H9 (cell line): ENCODE data around the gene ARID1B. TPM values are rescaled to one million over a fixed set of nuclear protein-coding genes. Genes with fewer than 3 reads are reported as not detected.
A peak's percentile ranks its signal among the peaks of the same experiment; 100 is the strongest.

ENCODE experiments used
- DNase-seq: peaks from one replicate; pipeline ENCODE4 v3.0.0-alpha.2; 2017
- H2AFZ ChIP-seq: one replicate; pipeline ENCODE4 v1.6.1; 2013; ENCODE audit warnings: mild to moderate bottlenecking, low read length, control low read depth, moderate library complexity
- H2AK5ac ChIP-seq: 2 replicates; pipeline ENCODE4 v1.6.1; 2013; ENCODE audit warnings: low read length, control low read depth, mixed read lengths; ENCODE audit not compliant: insufficient read length
- H2BK120ac ChIP-seq: one replicate; pipeline ENCODE4 v1.6.1; 2013; ENCODE audit warnings: low read depth, mild to moderate bottlenecking, low read length, control low read depth, inconsistent platforms; ENCODE audit not compliant: poor library complexity, severe bottlenecking
- H2BK12ac ChIP-seq: 2 replicates; pipeline ENCODE4 v1.6.1; 2013; ENCODE audit warnings: low read length, control low read depth, mixed read lengths, low read depth; ENCODE audit not compliant: insufficient read length
- H2BK15ac ChIP-seq: 2 replicates; pipeline ENCODE4 v1.6.1; 2013; ENCODE audit warnings: low read depth, low read length, control low read depth
- H2BK20ac ChIP-seq: one replicate; pipeline ENCODE4 v1.6.1; 2013; ENCODE audit warnings: low read depth, mild to moderate bottlenecking, low read length, control low read depth, inconsistent platforms; ENCODE audit not compliant: poor library complexity, severe bottlenecking
- H2BK5ac ChIP-seq: 2 replicates; pipeline ENCODE4 v1.6.1; 2013; ENCODE audit warnings: low read length, control low read depth, mixed read lengths; ENCODE audit not compliant: insufficient read length
- H3K14ac ChIP-seq: 2 replicates; pipeline ENCODE4 v1.6.1; 2013; ENCODE audit warnings: low read length, control low read depth; ENCODE audit not compliant: insufficient read depth
- H3K18ac ChIP-seq: 2 replicates; pipeline ENCODE4 v1.6.1; 2013; ENCODE audit warnings: low read depth, mild to moderate bottlenecking, mixed read lengths, low read length, control low read depth; ENCODE audit not compliant: insufficient read length
- H3K23ac ChIP-seq: 2 replicates; pipeline ENCODE4 v1.6.1; 2013; ENCODE audit warnings: low read length, control low read depth, mixed read lengths, low read depth; ENCODE audit not compliant: insufficient read length
- H3K23me2 ChIP-seq: 2 replicates; pipeline ENCODE4 v1.6.1; 2013; ENCODE audit warnings: low read depth, mild to moderate bottlenecking, mixed read lengths, low read length, control low read depth; ENCODE audit not compliant: insufficient read length, poor library complexity, severe bottlenecking
- H3K27ac ChIP-seq: 2 replicates; pipeline ENCODE4 v1.5.1; 2013; ENCODE audit warnings: low read length, control low read depth, mixed read lengths, low read depth; ENCODE audit not compliant: insufficient read length
- H3K27me3 ChIP-seq: 2 replicates; pipeline ENCODE4 v1.6.1; 2013; ENCODE audit warnings: low read length, control low read depth, inconsistent platforms; ENCODE audit not compliant: insufficient read depth
- H3K4ac ChIP-seq: 2 replicates; pipeline ENCODE4 v1.6.1; 2013; ENCODE audit warnings: low read depth, mild to moderate bottlenecking, control low read depth, inconsistent platforms, low read length, moderate library complexity
- H3K4me1 ChIP-seq: 2 replicates; pipeline ENCODE4 v1.6.1; 2013; ENCODE audit warnings: low read length, control low read depth, inconsistent platforms; ENCODE audit not compliant: insufficient read depth
- H3K4me2 ChIP-seq: 2 replicates; pipeline ENCODE4 v1.6.1; 2013; ENCODE audit warnings: low read length, control low read depth, mixed read lengths; ENCODE audit not compliant: insufficient read length, insufficient read depth
- H3K56ac ChIP-seq: 2 replicates; pipeline ENCODE4 v1.6.1; 2013; ENCODE audit warnings: low read depth, mild to moderate bottlenecking, mixed read lengths, low read length, control low read depth; ENCODE audit not compliant: insufficient read length
- H3K79me1 ChIP-seq: 2 replicates; pipeline ENCODE4 v1.6.1; 2013; ENCODE audit warnings: low read depth, mild to moderate bottlenecking, moderate library complexity, low read length, control low read depth, inconsistent platforms; ENCODE audit not compliant: insufficient read depth, poor library complexity, severe bottlenecking
- H3K79me2 ChIP-seq: 2 replicates; pipeline ENCODE4 v1.6.1; 2013; ENCODE audit warnings: low read length, control low read depth, inconsistent platforms; ENCODE audit not compliant: insufficient read depth
- H3K9ac ChIP-seq: 2 replicates; pipeline ENCODE4 v1.6.1; 2013; ENCODE audit warnings: low read length, control low read depth, mixed read lengths; ENCODE audit not compliant: insufficient read length; ENCODE audit errors: extremely low read depth
- H3K9me3 ChIP-seq: one replicate; pipeline ENCODE4 v1.6.1; 2013; ENCODE audit warnings: low read depth, low read length, inconsistent platforms; ENCODE audit not compliant: control insufficient read depth
- H3T11ph ChIP-seq: one replicate; pipeline ENCODE4 v1.6.1; 2013; ENCODE audit warnings: mild to moderate bottlenecking, low read length, control low read depth, inconsistent platforms
- H4K20me1 ChIP-seq: one replicate; pipeline ENCODE4 v1.6.1; 2013; ENCODE audit not compliant: control insufficient read depth, insufficient read length, insufficient read depth
- H4K5ac ChIP-seq: 2 replicates; pipeline ENCODE4 v1.6.1; 2013; ENCODE audit warnings: low read depth, mild to moderate bottlenecking, mixed read lengths, low read length, control low read depth; ENCODE audit not compliant: insufficient read length
- H4K8ac ChIP-seq: replicated peaks from 2 replicates; pipeline ENCODE4 v1.6.1; 2013; ENCODE audit warnings: low read length, control low read depth, mixed read lengths, low read depth; ENCODE audit not compliant: insufficient read length
- H4K91ac ChIP-seq: 2 replicates; pipeline ENCODE4 v1.6.1; 2013; ENCODE audit warnings: low read depth, mild to moderate bottlenecking, moderate library complexity, mixed read lengths, low read length, control low read depth; ENCODE audit not compliant: insufficient read length
- H3K27ac Mint-ChIP-seq, 3 experiments: 2 replicates in 2 of 3; 3 replicates in 1 of 3; pipeline ENCODE4 v1.8.0; 2020 to 2021; ENCODE audit warnings: mixed read lengths in 3 of 3, mild to moderate bottlenecking in 1 of 3, moderate library complexity in 1 of 3
- H3K27me3 Mint-ChIP-seq: 2 replicates; pipeline ENCODE4 v1.8.0; 2021; ENCODE audit warnings: low read depth, mild to moderate bottlenecking, moderate library complexity, mixed read lengths
- H3K36me3 Mint-ChIP-seq, 3 experiments: 2 replicates in 2 of 3; 3 replicates in 1 of 3; pipeline ENCODE4 v1.8.0; 2020 to 2021; ENCODE audit warnings: low read depth in 3 of 3, mixed read lengths in 3 of 3; ENCODE audit not compliant: insufficient read depth in 1 of 3
- H3K4me1 Mint-ChIP-seq, 2 experiments: 2 replicates each; pipeline ENCODE4 v1.8.0; 2020; ENCODE audit warnings: mixed read lengths in 2 of 2
- H3K4me3 Mint-ChIP-seq, 2 experiments: 2 replicates in 1 of 2; 3 replicates in 1 of 2; pipeline ENCODE4 v1.8.0; 2020 to 2021; ENCODE audit warnings: mild to moderate bottlenecking in 2 of 2, mixed read lengths in 2 of 2, moderate library complexity in 1 of 2
- H3K9me3 Mint-ChIP-seq, 2 experiments: 2 replicates in 1 of 2; 3 replicates in 1 of 2; pipeline ENCODE4 v1.8.0; 2020; ENCODE audit warnings: mild to moderate bottlenecking in 2 of 2, mixed read lengths in 2 of 2, moderate library complexity in 1 of 2
- CTCF ChIP-seq: fragments of 200-600 bp; sonication (generic); conservative IDR thresholded peaks from 3 replicates; pipeline ENCODE4 v1.8.0; 2021; ENCODE audit warnings: antibody characterized with exemption, mild to moderate bottlenecking
- WGBS: extraction: QIAGEN DNeasy Blood & Tissue Kit; methylation state at CpG from one replicate; pipeline ENCODE4 v1.1.7; 2013; ENCODE audit warnings: missing lambda C conversion rate, low lambda C conversion rate, mixed read lengths; ENCODE audit not compliant: insufficient read length; ENCODE audit errors: extremely low coverage; 5-methylcytosine and 5-hydroxymethylcytosine counted together
- total RNA-seq: library from RNA; stranded (reverse); gene quantifications from 2 replicates; pipeline ENCODE4 v1.2.1, GENCODE V29; 2021

ARID1B gene
- total RNA-seq, 1 experiment from 2014 or later: 88.2 TPM

DNA sequence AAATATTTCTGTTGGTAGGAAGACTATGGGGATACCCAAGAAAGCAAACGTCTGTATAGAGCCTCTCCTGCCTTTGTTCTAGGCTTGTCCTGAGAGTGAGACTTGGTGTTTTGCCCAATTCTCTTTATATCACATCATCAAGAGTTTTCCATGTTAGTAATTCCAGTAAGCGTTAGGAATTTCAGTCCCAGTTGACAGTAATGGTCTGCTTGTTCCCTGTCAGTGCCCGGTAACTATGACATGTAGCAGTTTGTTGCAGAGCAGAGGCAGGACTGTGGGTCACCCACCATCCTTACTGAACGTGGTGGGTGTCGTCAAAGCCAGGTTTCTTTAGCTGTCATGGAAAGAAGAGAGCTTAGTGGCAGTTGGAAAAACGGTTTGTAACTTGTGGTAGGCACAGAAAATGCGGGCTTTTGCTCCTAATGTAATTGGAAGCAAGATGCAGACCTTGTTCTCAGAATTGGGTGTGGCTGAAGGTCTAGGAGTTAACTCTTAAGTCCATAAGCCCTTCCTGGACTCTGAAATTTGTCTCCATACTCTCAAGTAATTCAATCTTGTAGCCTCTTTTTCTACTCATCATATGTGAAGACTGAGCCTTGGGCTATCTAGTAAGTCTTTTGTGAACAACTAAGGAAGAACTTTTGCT, 357.3 kb downstream of the ARID1B start:
- H3K4me1 Mint-ChIP-seq: peaks cover 0 to 5% of the 10 kb centered on the region in 2 experiments; a peak in 2 of 4 replicates
- H4K5ac ChIP-seq: no peak overlapping the region
- H3K23ac ChIP-seq: no peak overlapping the region
- H3K27me3 Mint-ChIP-seq: no peaks in the 10 kb centered on the region; the same call in 1 of the 2 replicates
- no peak overlapping the region for H2AK5ac ChIP-seq
- peaks cover 2% of the 10 kb centered on the region for H3K79me1 ChIP-seq
- no peaks in the 10 kb centered on the region for H3K27me3 ChIP-seq
- H3K4me2 ChIP-seq: no peak overlapping the region
- H3K14ac ChIP-seq: no peak overlapping the region
- H3K18ac ChIP-seq: no peak overlapping the region
- no peaks in the 10 kb centered on the region for H3K9me3 ChIP-seq
- H3K79me2 ChIP-seq: no peaks in the 10 kb centered on the region
- no peak overlapping the region for H3K9ac ChIP-seq
- H3K4me1 ChIP-seq: no peaks in the 10 kb centered on the region
- no peak overlapping the region for H4K8ac ChIP-seq
- no peak overlapping the region for H3K27ac ChIP-seq
- H3K36me3 Mint-ChIP-seq: peaks cover 1 to 35% (median 22%) of the 10 kb centered on the region in 3 experiments; a peak in 6 of 7 replicates
- H3K23me2 ChIP-seq: no peaks in the 10 kb centered on the region
- no peak overlapping the region for H3K4ac ChIP-seq
- H2BK12ac ChIP-seq: no peak overlapping the region
- no peak overlapping the region for H3K4me3 Mint-ChIP-seq
- DNase-seq: no peak
- no peak overlapping the region for H2BK120ac ChIP-seq
- H2BK15ac ChIP-seq: no peak overlapping the region
- H3K56ac ChIP-seq: no peak overlapping the region
- WGBS: no CpG with 5 or more reads among the region's 7 CpGs
- H2BK20ac ChIP-seq: no peak overlapping the region
- no peaks in the 10 kb centered on the region for H3K9me3 Mint-ChIP-seq
- no peak overlapping the region for H2BK5ac ChIP-seq
- no peak for TF ChIP-seq CTCF
- no peaks in the 10 kb centered on the region for H4K20me1 ChIP-seq
- peak overlapping the region in 1 of 3 experiments; percentile 81; a peak in 1 of 7 replicates for H3K27ac Mint-ChIP-seq
- no peak overlapping the region for H3T11ph ChIP-seq
- H2AFZ ChIP-seq: no peak overlapping the region
- no peak overlapping the region for H4K91ac ChIP-seq
